Esophagus muscularis mucosa (tissue), 4 donors: ENCODE results near the gene COMMD8. TPM values are rescaled to one million over a fixed set of nuclear protein-coding genes. Genes with fewer than 3 reads are reported as not detected.

Experiments
- DNase-seq: peaks from one replicate; pipeline ENCODE4 v3.0.0-alpha.2; 2017; ENCODE audit errors: extremely low spot score
- H3K27ac ChIP-seq, 4 donors: fragments of 200-600 bp; sonication (generic); replicated peaks in 1 of 4; 1 replicate in 3 of 4; 2 replicates in 1 of 4; pipeline ENCODE4 v1.5.1; 2016 to 2019; ENCODE audit warnings: mild to moderate bottlenecking in 1 of 4
- H3K27me3 ChIP-seq, 4 donors: fragments of 200-600 bp; sonication (generic); one replicate each; pipeline versions ENCODE4 v1.5.1 to v1.6.0; 2016 to 2019
- H3K36me3 ChIP-seq, 4 donors: fragments of 200-600 bp; sonication (generic); one replicate each; pipeline ENCODE4 v1.5.1; 2016 to 2019
- H3K4me1 ChIP-seq, 4 donors: fragments of 200-600 bp; sonication (generic); one replicate each; pipeline ENCODE4 v1.5.1; 2016 to 2019
- H3K4me3 ChIP-seq, 4 donors: fragments of 200-600 bp; sonication (generic); 1 replicate in 2 of 4; 2 replicates in 2 of 4; pipeline ENCODE4 v1.5.1; 2016 to 2019; ENCODE audit warnings: mild to moderate bottlenecking in 4 of 4, moderate library complexity in 1 of 4
- H3K9me3 ChIP-seq, 4 donors: fragments of 200-600 bp; sonication (generic); 1 replicate in 3 of 4; 2 replicates in 1 of 4; pipeline ENCODE4 v1.5.1; 2016 to 2019
- EP300 ChIP-seq: sonication (generic); formaldehyde crosslinking; IDR thresholded peaks from one replicate; pipeline ENCODE4 v1.6.1; 2017; ENCODE audit warnings: antibody characterized with exemption
- POLR2A ChIP-seq: fragments of 450-650 bp; IDR thresholded peaks from one replicate; pipeline ENCODE4 v1.6.1; 2017; ENCODE audit warnings: antibody characterized with exemption, moderate library complexity, mild to moderate bottlenecking, low read depth
- POLR2AphosphoS5 ChIP-seq, 2 donors: sonication (generic); formaldehyde crosslinking; IDR thresholded peaks; one replicate each; pipeline ENCODE4 v1.6.1; 2017; ENCODE audit warnings: antibody characterized with exemption in 2 of 2
- WGBS: methylation state at CpG from one replicate; pipeline ENCODE4 v1.1.5; 2018; 5-methylcytosine and 5-hydroxymethylcytosine counted together
- intact Hi-C: fragments of 100-400 bp; cut with DNase I; formaldehyde crosslinking; loops from one replicate; pipeline ENCODE4 v1.15.1; 2023
- total RNA-seq, 4 donors: library from RNA; depleted of rRNA; stranded (reverse); fragments of >200 nt; gene quantifications; one replicate each; pipeline versions ENCODE4 v1.1.0 to v1.2.1, GENCODE V29; 2016
- TF ChIP-seq, protein P1 (sequence below), 3 experiments: fragments of 200-600 bp in 2 of 3; fragments of 450-650 bp in 1 of 3; sonication (generic) in 2 of 3; IDR thresholded peaks; one replicate each; pipeline ENCODE4 v1.5.1; 2017 to 2019; ENCODE audit warnings: antibody characterized with exemption in 3 of 3, mild to moderate bottlenecking in 2 of 3, moderate library complexity in 1 of 3

The COMMD8 gene
- total RNA-seq, 4 donors from 2014 or later = 10.3 to 19.9 (median 14.1) TPM

DNA sequence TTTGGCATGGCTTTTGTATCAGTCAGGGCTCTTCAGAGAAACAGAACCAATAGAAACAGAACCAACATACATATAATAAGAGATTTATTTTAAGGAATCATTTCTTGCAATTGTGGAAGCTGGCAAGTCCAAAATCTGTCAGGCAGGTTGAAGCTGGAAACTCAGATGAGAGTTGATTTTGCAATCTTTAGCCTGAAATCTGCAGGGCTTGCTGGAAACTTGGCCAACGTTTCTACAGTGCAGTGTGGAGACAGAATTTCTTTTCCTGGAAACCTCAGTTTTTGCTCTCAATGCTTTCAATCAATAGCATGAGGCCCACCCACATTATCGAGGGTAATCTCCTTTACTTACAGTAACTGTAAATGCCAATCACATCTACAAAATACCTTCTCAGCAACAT, 45.4 kb downstream of the COMMD8 start:
- Histone ChIP-seq H3K9me3 (no peaks in the 10 kb centered on the region), H3K36me3 (no peaks in the 10 kb centered on the region), H3K4me1 (no peaks in the 10 kb centered on the region), H3K27ac (no peak overlapping the region), H3K4me3 (no peak overlapping the region), H3K27me3 (no peaks in the 10 kb centered on the region)
- intact Hi-C loops = no loop called here
- 88% methylated on average over 2 of the region's 2 CpGs for WGBS
- DNase-seq = no peak
- no peak for TF ChIP-seq POLR2A
- TF ChIP-seq POLR2AphosphoS5 (IDR thresholded peaks at IDR 0.05) = no peak
- TF ChIP-seq, protein P1, sequence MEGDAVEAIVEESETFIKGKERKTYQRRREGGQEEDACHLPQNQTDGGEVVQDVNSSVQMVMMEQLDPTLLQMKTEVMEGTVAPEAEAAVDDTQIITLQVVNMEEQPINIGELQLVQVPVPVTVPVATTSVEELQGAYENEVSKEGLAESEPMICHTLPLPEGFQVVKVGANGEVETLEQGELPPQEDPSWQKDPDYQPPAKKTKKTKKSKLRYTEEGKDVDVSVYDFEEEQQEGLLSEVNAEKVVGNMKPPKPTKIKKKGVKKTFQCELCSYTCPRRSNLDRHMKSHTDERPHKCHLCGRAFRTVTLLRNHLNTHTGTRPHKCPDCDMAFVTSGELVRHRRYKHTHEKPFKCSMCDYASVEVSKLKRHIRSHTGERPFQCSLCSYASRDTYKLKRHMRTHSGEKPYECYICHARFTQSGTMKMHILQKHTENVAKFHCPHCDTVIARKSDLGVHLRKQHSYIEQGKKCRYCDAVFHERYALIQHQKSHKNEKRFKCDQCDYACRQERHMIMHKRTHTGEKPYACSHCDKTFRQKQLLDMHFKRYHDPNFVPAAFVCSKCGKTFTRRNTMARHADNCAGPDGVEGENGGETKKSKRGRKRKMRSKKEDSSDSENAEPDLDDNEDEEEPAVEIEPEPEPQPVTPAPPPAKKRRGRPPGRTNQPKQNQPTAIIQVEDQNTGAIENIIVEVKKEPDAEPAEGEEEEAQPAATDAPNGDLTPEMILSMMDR (IDR thresholded peaks at IDR 0.05) = no peak
- no peak for TF ChIP-seq EP300

DNA sequence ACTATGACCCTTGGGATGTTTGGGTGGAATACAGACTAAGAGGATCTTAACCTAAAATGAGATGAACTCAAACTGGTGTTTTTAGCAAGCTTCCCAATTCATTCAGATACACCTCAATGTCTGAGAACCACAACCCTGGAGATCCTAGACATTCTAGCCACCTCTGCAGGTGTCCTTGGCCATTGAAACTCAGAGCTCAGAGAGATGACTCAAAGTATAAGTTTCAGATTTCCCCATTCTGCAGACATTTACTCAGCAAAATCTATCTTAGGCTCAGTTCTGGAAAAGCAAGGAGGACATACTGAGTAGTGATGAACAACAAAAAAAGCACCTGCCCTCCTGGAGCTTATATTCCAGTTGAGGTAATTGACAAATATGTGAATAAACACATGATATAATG, 47.8 kb downstream of the COMMD8 start:
- Histone ChIP-seq H3K36me3 (no peaks in the 10 kb centered on the region), H3K27ac (no peak overlapping the region), H3K4me3 (no peak overlapping the region), H3K27me3 (no peaks in the 10 kb centered on the region), H3K9me3 (no peaks in the 10 kb centered on the region), H3K4me1 (no peaks in the 10 kb centered on the region)
- TF ChIP-seq EP300 (no peak), POLR2A (no peak), POLR2AphosphoS5 (IDR thresholded peaks at IDR 0.05) (no peak)
- TF ChIP-seq, protein P1 (IDR thresholded peaks at IDR 0.05) = no peak
- DNase-seq = no peak
- intact Hi-C loops = no loop called here

DNA sequence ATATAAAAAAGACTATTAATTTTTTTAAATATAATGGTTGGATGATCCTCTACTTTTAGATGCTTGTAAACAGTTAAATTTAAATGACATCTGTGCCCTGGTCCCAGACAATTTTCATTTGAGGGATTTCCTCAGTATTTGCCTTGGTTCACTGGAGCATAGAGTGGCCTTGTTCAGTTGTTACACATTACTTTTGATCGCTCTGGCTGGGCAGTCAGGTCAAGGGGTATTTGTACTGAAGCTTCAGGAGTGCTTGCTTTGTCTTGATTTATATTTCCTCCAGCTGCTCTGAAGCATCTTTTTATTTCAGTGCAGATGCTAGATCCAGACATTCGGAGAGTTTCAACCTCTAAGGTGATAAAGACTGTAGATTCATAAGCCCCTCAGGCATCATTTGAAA, 50.0 kb downstream of the COMMD8 start:
- no peak for DNase-seq
- WGBS = 53% methylated on average over 2 of the region's 2 CpGs
- Histone ChIP-seq H3K36me3 (no peaks in the 10 kb centered on the region), H3K4me3 (no peak overlapping the region), H3K27me3 (peaks cover 0 to 3% (median 0%) of the 10 kb centered on the region in 4 donors), H3K9me3 (no peaks in the 10 kb centered on the region), H3K4me1 (no peaks in the 10 kb centered on the region), H3K27ac (no peak overlapping the region)
- intact Hi-C loops = no loop called here
- TF ChIP-seq POLR2AphosphoS5 (IDR thresholded peaks at IDR 0.05) (no peak), EP300 (no peak), POLR2A (no peak)
- TF ChIP-seq, protein P1 (IDR thresholded peaks at IDR 0.05) = no peak

DNA sequence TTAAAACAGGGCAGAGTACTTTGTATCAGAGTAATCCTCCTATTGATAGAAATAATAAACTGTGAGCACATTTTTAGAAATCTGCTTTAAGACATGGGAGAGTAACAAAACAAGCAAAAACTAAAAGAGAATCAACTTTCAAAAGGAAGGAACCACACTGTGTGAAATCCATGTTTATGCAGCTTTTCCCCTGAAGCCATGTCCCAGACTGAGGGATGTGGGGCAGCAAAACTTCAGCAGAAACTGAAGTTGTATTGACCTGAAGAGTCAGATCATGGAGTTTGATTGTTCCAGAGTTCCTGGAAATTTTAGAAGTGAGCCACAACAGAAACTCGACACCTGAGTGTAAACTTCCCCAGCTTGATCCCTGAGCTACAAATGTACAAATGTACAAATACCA, 53.2 kb downstream of the COMMD8 start:
- no peak for DNase-seq
- Histone ChIP-seq H3K4me1 (no peaks in the 10 kb centered on the region), H3K9me3 (no peaks in the 10 kb centered on the region), H3K36me3 (no peaks in the 10 kb centered on the region), H3K27ac (no peak overlapping the region), H3K27me3 (peaks cover 0 to 3% (median 0%) of the 10 kb centered on the region in 4 donors), H3K4me3 (no peak overlapping the region)
- TF ChIP-seq EP300 (no peak), POLR2AphosphoS5 (IDR thresholded peaks at IDR 0.05) (no peak), POLR2A (no peak)
- TF ChIP-seq, protein P1 (IDR thresholded peaks at IDR 0.05) = no peak
- intact Hi-C loops = no loop called here
- 36% methylated on average over 1 of the region's 1 CpG for WGBS

DNA sequence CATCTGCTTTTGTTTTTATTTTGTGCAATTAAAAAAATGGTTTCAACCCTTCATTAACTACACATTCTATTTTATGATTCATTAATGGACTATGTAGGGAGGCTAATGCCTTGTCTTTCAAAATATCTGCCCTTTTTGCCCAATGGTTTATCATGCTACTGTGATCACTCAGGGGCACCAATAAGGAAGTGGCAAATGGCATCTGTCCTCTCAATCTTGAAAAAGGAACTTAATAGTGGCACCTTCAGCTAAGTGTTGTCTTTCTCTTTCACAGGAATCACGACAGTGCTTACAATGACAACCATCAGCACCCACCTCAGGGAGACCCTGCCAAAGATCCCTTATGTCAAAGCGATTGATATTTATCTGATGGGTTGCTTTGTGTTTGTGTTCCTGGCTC, 57.1 kb downstream of the COMMD8 start:
- intact Hi-C loops = no loop called here
- no peaks in the 10 kb centered on the region for H3K4me1 ChIP-seq
- 68% methylated on average over 2 of the region's 2 CpGs for WGBS
- no peak overlapping the region for H3K4me3 ChIP-seq
- no peak for DNase-seq
- no peak overlapping the region for H3K27ac ChIP-seq
- TF ChIP-seq EP300 = no peak
- TF ChIP-seq POLR2A = no peak
- TF ChIP-seq POLR2AphosphoS5 (IDR thresholded peaks at IDR 0.05) = no peak
- TF ChIP-seq, protein P1 (IDR thresholded peaks at IDR 0.05) = no peak
- H3K36me3 ChIP-seq = no peaks in the 10 kb centered on the region
- peaks cover 0 to 3% (median 0%) of the 10 kb centered on the region in 4 donors for H3K27me3 ChIP-seq
- H3K9me3 ChIP-seq = no peaks in the 10 kb centered on the region
